22Rv1 (cell line): Measurements from ENCODE around the gene CD8A.
"Not testable (repeated sequence)": the region's sequence is repeated elsewhere in the genome, so short reads cannot be mapped to it uniquely, and the experiment has no call there.

Experiments used
- CTCF ChIP-seq: fragments of 450-650 bp; IDR thresholded peaks from 2 replicates; pipeline ENCODE4 v1.5.1; 2017; ENCODE audit warnings: mild to moderate bottlenecking
- ZFX ChIP-seq: fragments of 450-650 bp; IDR thresholded peaks from 2 replicates; pipeline ENCODE4 v1.6.1; 2017; ENCODE audit warnings: antibody characterized with exemption, borderline replicate concordance

GRCh38 chr2:86739485-86739884, 51.2 kb downstream of the CD8A start:
- not testable (repeated sequence) for TF ChIP-seq CTCF, ZFX
